Retinal pigment epithelial cell (primary cell): ENCODE measurements around the gene NUP210L.

ENCODE experiments used
- DNase-seq: peaks from one replicate; pipeline ENCODE4 v3.0.0-alpha.2; 2010; ENCODE audit warnings: low read depth
- H3K4me3 ChIP-seq: 2 replicates; pipeline ENCODE4 v1.5.1; 2011; ENCODE audit warnings: mild to moderate bottlenecking, low read length, control low read depth, moderate library complexity
- TF ChIP-seq, protein P1 (sequence below): conservative IDR thresholded peaks from 2 replicates; pipeline ENCODE4 v1.5.1; 2011; ENCODE audit warnings: low read depth, low read length, control low read depth, inconsistent platforms

Gene NUP210L

DNA sequence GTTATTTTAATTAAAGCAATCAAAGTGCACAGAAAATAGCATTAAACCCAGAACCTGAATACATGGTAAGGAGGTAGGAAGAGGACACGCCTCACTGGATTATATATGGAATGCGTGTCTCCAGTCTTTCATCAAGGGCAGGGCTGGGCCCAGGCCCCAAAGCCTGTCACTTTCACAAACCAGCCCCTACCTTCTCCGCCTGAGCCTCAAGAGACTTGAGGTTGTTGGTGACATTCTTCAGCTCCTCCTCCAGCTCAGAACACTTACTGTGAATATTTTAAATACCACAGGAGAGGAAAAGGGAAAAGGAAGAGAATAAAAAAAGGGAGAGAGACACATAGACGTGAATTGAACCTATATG lies 16.3 kb upstream of the NUP210L start:
- no peak overlapping the region for H3K4me3 ChIP-seq
- TF ChIP-seq, protein P1, sequence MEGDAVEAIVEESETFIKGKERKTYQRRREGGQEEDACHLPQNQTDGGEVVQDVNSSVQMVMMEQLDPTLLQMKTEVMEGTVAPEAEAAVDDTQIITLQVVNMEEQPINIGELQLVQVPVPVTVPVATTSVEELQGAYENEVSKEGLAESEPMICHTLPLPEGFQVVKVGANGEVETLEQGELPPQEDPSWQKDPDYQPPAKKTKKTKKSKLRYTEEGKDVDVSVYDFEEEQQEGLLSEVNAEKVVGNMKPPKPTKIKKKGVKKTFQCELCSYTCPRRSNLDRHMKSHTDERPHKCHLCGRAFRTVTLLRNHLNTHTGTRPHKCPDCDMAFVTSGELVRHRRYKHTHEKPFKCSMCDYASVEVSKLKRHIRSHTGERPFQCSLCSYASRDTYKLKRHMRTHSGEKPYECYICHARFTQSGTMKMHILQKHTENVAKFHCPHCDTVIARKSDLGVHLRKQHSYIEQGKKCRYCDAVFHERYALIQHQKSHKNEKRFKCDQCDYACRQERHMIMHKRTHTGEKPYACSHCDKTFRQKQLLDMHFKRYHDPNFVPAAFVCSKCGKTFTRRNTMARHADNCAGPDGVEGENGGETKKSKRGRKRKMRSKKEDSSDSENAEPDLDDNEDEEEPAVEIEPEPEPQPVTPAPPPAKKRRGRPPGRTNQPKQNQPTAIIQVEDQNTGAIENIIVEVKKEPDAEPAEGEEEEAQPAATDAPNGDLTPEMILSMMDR: no peak
- no peak for DNase-seq

GRCh38 chr1:154170547-154171222 lies 15.8 kb upstream of the NUP210L start:
- DNase-seq: no peak
- H3K4me3 ChIP-seq: no peak overlapping the region
- TF ChIP-seq, protein P1: no peak

DNA sequence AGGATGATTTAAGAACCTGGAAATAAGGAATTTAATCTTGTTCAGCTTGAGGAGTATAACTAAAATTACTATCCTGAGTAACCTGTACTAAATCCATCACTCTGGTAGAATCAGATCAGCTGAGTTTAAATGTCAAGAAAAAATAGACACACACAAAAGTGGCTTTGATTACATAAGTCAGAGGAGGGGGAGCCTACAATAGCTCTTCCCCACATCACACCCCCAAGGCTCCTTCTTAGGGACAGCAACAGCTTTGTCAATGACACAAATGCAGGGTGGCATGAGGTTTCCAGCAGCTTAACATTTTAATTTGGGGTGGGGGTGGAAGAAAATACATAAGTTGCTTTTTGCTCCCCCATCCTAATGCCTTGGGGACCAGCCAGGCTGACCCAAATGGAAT lies 12.6 kb upstream of the NUP210L start:
- TF ChIP-seq, protein P1: no peak
- DNase-seq: no peak
- no peak overlapping the region for H3K4me3 ChIP-seq

DNA sequence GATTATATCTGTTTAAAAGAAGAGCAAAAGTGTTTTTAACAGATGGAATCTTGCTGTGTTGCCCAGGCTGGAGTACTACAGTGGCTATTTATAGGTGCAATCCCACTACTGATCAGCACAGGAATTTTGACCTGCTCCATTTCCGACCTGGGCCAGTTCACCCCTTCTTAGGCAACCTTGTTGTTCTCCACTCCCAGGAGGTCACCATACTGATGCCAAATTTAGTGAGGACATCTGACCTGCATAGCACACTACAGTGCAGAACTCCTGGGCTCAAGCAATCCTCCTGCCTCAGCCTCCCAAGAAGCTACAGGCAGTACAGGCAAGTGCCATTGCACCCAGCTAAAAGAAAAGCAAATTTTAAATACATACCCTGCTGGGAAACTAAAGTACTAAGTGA lies 11.3 kb upstream of the NUP210L start:
- TF ChIP-seq, protein P1: no peak
- H3K4me3 ChIP-seq: no peak overlapping the region
- DNase-seq: no peak

GRCh38 chr1:154159554-154159953 lies 4.7 kb upstream of the NUP210L start:
- TF ChIP-seq, protein P1: no peak
- no peak overlapping the region for H3K4me3 ChIP-seq
- no peak for DNase-seq

DNA sequence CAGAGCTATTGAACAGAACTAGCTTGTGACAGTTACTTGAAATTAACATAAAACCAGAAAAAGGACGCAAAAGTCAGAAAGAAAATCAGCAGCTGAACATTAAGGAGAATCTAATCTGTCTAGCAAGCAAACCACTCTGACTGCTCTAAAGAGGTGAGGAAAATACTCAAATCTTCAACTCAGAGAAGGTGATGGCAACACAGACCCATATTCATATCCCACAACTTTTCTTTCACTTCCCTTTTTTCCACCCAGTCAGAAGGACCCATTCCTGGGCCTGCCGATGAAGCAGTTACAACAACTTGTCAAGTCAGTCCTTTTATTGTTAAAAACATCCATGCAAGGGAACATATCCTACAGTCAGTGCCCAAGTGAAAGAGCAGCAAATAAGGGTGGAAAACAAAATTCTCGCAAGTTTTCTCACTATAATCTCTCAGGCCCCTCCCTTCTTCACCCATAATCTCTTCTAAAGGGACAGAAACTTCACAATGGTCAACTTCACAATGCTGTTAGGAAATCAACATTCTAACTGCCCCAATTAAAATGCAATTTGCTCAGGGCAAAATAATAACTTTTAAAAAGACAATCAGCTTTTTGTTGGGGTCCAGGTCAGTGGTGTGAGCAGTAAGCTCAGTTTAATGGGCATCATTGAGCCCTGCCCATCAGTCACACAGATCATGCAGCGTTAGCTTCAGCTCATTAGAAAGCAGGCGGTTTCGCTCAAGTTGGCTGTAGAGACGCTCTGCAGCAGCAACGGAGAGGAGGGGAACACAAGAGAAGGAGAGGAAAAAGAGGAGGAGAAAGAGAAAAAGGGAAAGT lies 3.6 kb upstream of the NUP210L start:
- TF ChIP-seq, protein P1: no peak
- H3K4me3 ChIP-seq: no peak overlapping the region
- no peak for DNase-seq
